GM12891 (cell line): ENCODE data around the gene ICAM4.

ENCODE experiments used
- PAX5 ChIP-seq: IDR thresholded peaks from 2 replicates; pipeline ENCODE4 v1.6.1; 2011; ENCODE audit warnings: low read length, moderate library complexity, mild to moderate bottlenecking; ENCODE audit not compliant: insufficient read depth, severe bottlenecking
- POLR2A ChIP-seq: IDR thresholded peaks from 2 replicates; pipeline ENCODE4 v1.6.1; 2011; ENCODE audit warnings: low read depth, low read length, control low read depth
- POLR2AphosphoS5 ChIP-seq: IDR thresholded peaks from 2 replicates; pipeline ENCODE4 v1.6.1; 2011; ENCODE audit warnings: low read depth, low read length, control low read depth
- POU2F2 ChIP-seq: IDR thresholded peaks from 2 replicates; pipeline ENCODE4 v1.6.1; 2011; ENCODE audit warnings: low read depth, mild to moderate bottlenecking, control low read depth, low read length, moderate library complexity
- SPI1 ChIP-seq: IDR thresholded peaks from 2 replicates; pipeline ENCODE4 v1.6.1; 2011; ENCODE audit warnings: low read depth, low read length, control low read depth
- TAF1 ChIP-seq: IDR thresholded peaks from 2 replicates; pipeline ENCODE4 v1.6.1; 2011; ENCODE audit warnings: low read depth, low read length, control low read depth

DNA sequence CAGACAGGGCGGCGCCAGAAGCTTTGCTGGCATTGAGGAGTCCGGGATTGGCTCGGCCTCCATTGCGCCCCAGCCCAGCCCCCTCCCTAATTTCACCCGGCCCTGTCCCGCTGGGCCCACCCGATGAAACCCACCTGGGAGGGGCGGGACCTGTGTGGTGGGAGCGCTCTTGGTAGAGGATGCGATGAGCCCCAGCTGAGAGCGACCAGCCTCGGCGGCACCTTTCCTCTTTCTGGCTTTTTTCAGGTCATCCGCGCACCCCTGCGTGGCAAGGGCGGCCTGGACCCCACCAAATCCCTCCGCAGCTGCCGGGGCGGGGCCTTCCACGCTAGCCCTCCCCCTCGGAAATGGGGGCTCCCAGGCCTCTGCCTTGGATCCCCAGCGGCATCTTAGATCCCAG lies 22.7 kb downstream of the ICAM4 start, which contains the start of gene ZGLP1:
- TF ChIP-seq POLR2AphosphoS5 (no peak), POLR2A (no peak), TAF1 (no peak), SPI1 (no peak), PAX5 (no peak), POU2F2 (no peak)
